Neural cell (in vitro differentiated cells): ENCODE data around the gene CXCL16. TPM values are rescaled to one million over a fixed set of nuclear protein-coding genes. Genes with fewer than 3 reads are reported as not detected.

Source experiments
- H2AFZ ChIP-seq: fragments of 200-600, 300-800 bp; sonication (generic), shearing (Covaris generic); 2 replicates; pipeline ENCODE4 v1.6.0; 2014; ENCODE audit warnings: low read depth, mild to moderate bottlenecking, antibody characterized with exemption, low read length, moderate library complexity
- H3F3A ChIP-seq: fragments of 200-600 bp; shearing (Covaris generic); 2 replicates; pipeline ENCODE4 v1.6.1; 2016; ENCODE audit warnings: mild to moderate bottlenecking, moderate library complexity, mixed read lengths, antibody characterized with exemption, low read length; ENCODE audit not compliant: insufficient read depth, poor library complexity, severe bottlenecking
- H3K27ac ChIP-seq: fragments of 200-600, 300-800 bp; sonication (generic), shearing (Covaris generic); 2 replicates; pipeline ENCODE4 v1.5.1; 2014; ENCODE audit warnings: mild to moderate bottlenecking, low read length, moderate library complexity
- H3K27me3 ChIP-seq: fragments of 300-800, 200-600 bp; sonication (generic), shearing (Covaris generic); 2 replicates; pipeline ENCODE4 v1.6.0; 2014; ENCODE audit warnings: mild to moderate bottlenecking, low read depth, low read length, moderate library complexity; ENCODE audit not compliant: insufficient read depth
- H3K36me3 ChIP-seq: fragments of 300-800, 200-600 bp; sonication (generic), shearing (Covaris generic); 2 replicates; pipeline ENCODE4 v1.5.1; 2014; ENCODE audit warnings: mild to moderate bottlenecking, antibody characterized with exemption, low read length, moderate library complexity; ENCODE audit not compliant: insufficient read depth
- H3K4me2 ChIP-seq: fragments of 300-800, 200-600 bp; sonication (generic), shearing (Covaris generic); 2 replicates; pipeline ENCODE4 v1.6.0; 2014; ENCODE audit warnings: mild to moderate bottlenecking, low read length
- H3K4me3 ChIP-seq: fragments of 300-800, 200-600 bp; sonication (generic), shearing (Covaris generic); 2 replicates; pipeline ENCODE4 v1.5.1; 2014; ENCODE audit warnings: mild to moderate bottlenecking, low read length, moderate library complexity
- H3K79me2 ChIP-seq: fragments of 200-600 bp; shearing (Covaris generic); replicated peaks from 2 replicates; pipeline ENCODE4 v1.6.0; 2014; ENCODE audit warnings: mild to moderate bottlenecking, low read length, moderate library complexity; ENCODE audit not compliant: insufficient read depth
- H3K9ac ChIP-seq: fragments of 300-800, 200-600 bp; sonication (generic), shearing (Covaris generic); 2 replicates; pipeline ENCODE4 v1.6.1; 2016; ENCODE audit warnings: mild to moderate bottlenecking, low read length, mixed read lengths
- H3K9me2 ChIP-seq: fragments of 200-600 bp; shearing (Covaris generic); 2 replicates; pipeline ENCODE4 v1.6.1; 2016; ENCODE audit warnings: mild to moderate bottlenecking, low read length, mixed read lengths; ENCODE audit not compliant: insufficient read depth
- H3K9me3 ChIP-seq: fragments of 200-600, 300-800 bp; sonication (generic), shearing (Covaris generic); 2 replicates; pipeline ENCODE4 v1.6.1; 2016; ENCODE audit warnings: mild to moderate bottlenecking, mixed run types, low read length, moderate library complexity, mixed read lengths
- H4K20me1 ChIP-seq: fragments of 200-600 bp; shearing (Covaris generic); 2 replicates; pipeline ENCODE4 v1.6.1; 2016; ENCODE audit warnings: mild to moderate bottlenecking, mixed run types; ENCODE audit not compliant: insufficient read depth
- CTCF ChIP-seq: fragments of 450-650 bp; IDR thresholded peaks from 2 replicates; pipeline ENCODE4 v1.5.1; 2014; ENCODE audit warnings: antibody characterized with exemption, mild to moderate bottlenecking, moderate library complexity; ENCODE audit not compliant: poor library complexity, severe bottlenecking
- EP300 ChIP-seq: fragments of 450-650 bp; conservative IDR thresholded peaks from 2 replicates; pipeline ENCODE4 v1.6.1; 2014; ENCODE audit warnings: antibody characterized with exemption, mild to moderate bottlenecking, moderate library complexity; ENCODE audit not compliant: poor library complexity, severe bottlenecking
- EZH2 ChIP-seq: fragments of 200-600, 300-800 bp; shearing (Covaris generic), sonication (generic); IDR thresholded peaks from 2 replicates; pipeline ENCODE4 v1.6.1; 2014; ENCODE audit warnings: antibody characterized with exemption, low read length, borderline replicate concordance, mild to moderate bottlenecking; ENCODE audit not compliant: insufficient read depth, poor library complexity, severe bottlenecking
- MXI1 ChIP-seq: fragments of 450-650 bp; conservative IDR thresholded peaks from 2 replicates; pipeline ENCODE4 v1.6.1; 2014; ENCODE audit warnings: antibody characterized with exemption, mild to moderate bottlenecking; ENCODE audit not compliant: poor library complexity, severe bottlenecking
- POLR2AphosphoS5 ChIP-seq: IDR thresholded peaks from 2 replicates; pipeline ENCODE4 v1.6.1; 2012
- RAD21 ChIP-seq: fragments of 450-650 bp; conservative IDR thresholded peaks from 2 replicates; pipeline ENCODE4 v1.6.1; 2014; ENCODE audit warnings: antibody characterized with exemption, mild to moderate bottlenecking, moderate library complexity
- REST ChIP-seq: IDR thresholded peaks from 2 replicates; pipeline ENCODE4 v1.6.1; 2012; ENCODE audit warnings: borderline replicate concordance
- SMC3 ChIP-seq: fragments of 450-650 bp; conservative IDR thresholded peaks from 2 replicates; pipeline ENCODE4 v1.6.1; 2014; ENCODE audit warnings: antibody characterized with exemption, mild to moderate bottlenecking, moderate library complexity; ENCODE audit not compliant: poor library complexity
- TAF1 ChIP-seq: IDR thresholded peaks from 2 replicates; pipeline ENCODE4 v1.6.1; 2012; ENCODE audit warnings: low read depth
- polyA plus RNA-seq: library from polyadenylated mRNA; depleted of rRNA; stranded (reverse); fragments of >200 nt; gene quantifications from 2 replicates; pipeline ENCODE4 v1.2.3, GENCODE V29; 2014

CXCL16 gene
- polyA plus RNA-seq, 1 donor from 2014 or later, result not detected

GRCh38 chr17:4772235-4772613 lies 32.5 kb upstream of the CXCL16 start:
- Histone ChIP-seq H4K20me1 (no peaks in the 10 kb centered on the region), H3K4me2 (no peak overlapping the region), H3K4me3 (no peak overlapping the region), H3K27ac (no peak overlapping the region), H3F3A (no peaks in the 10 kb centered on the region), H3K79me2 (no peaks in the 10 kb centered on the region), H3K9me3 (no peaks in the 10 kb centered on the region), H3K36me3 (no peaks in the 10 kb centered on the region), H3K9me2 (no peaks in the 10 kb centered on the region), H2AFZ (no peak overlapping the region), H3K27me3 (no peaks in the 10 kb centered on the region), H3K9ac (no peak overlapping the region)
- TF ChIP-seq EP300 (no peak), POLR2AphosphoS5 (no peak), SMC3 (no peak), RAD21 (no peak), MXI1 (no peak), CTCF (no peak), TAF1 (no peak), REST (no peak), EZH2 (no peak)

GRCh38 chr17:4771519-4772234 lies 31.9 kb upstream of the CXCL16 start, which contains the start of gene TM4SF5:
TM4SF5 (plus strand) TSS chr17:4771886; CDS start chr17:4771923, 37 bp downstream.
- Histone ChIP-seq H3K27me3 (no peaks in the 10 kb centered on the region), H3F3A (no peaks in the 10 kb centered on the region), H3K4me3 (no peak within 1 kb of the TSS), H3K9me2 (no peaks in the 10 kb centered on the region), H3K4me2 (no peak within 1 kb of the TSS), H3K36me3 (no peaks in the 10 kb centered on the region), H3K27ac (no peak within 1 kb of the TSS), H3K79me2 (no peaks in the 10 kb centered on the region), H3K9me3 (no peaks in the 10 kb centered on the region), H3K9ac (no peak within 1 kb of the TSS), H2AFZ (no peak within 1 kb of the TSS), H4K20me1 (no peaks in the 10 kb centered on the region)
- no peak for TF ChIP-seq EP300
- no peak for TF ChIP-seq MXI1
- TF ChIP-seq REST, result no peak
- no peak for TF ChIP-seq SMC3
- no peak for TF ChIP-seq EZH2
- no peak for TF ChIP-seq TAF1
- TF ChIP-seq RAD21, result no peak
- no peak for TF ChIP-seq CTCF
